Fibroblast of pulmonary artery (primary cell): ENCODE measurements around the gene BRD3OS.
"Not testable (repeated sequence)": the region's sequence is repeated elsewhere in the genome, so short reads cannot be mapped to it uniquely, and the experiment has no call there.

Experiments used
- DNase-seq: peaks from one replicate; pipeline ENCODE4 v3.0.0-alpha.2; 2010; ENCODE audit warnings: low read depth
- H3K4me3 ChIP-seq: replicated peaks from 2 replicates; pipeline ENCODE4 v1.5.1; 2011; ENCODE audit warnings: low read depth, mild to moderate bottlenecking, control low read depth, low read length, moderate library complexity
- CTCF ChIP-seq: IDR thresholded peaks from 2 replicates; pipeline ENCODE4 v1.5.1; 2011; ENCODE audit warnings: mild to moderate bottlenecking, control low read depth, low read length, inconsistent platforms; ENCODE audit errors: missing control alignments

The BRD3OS gene

DNA sequence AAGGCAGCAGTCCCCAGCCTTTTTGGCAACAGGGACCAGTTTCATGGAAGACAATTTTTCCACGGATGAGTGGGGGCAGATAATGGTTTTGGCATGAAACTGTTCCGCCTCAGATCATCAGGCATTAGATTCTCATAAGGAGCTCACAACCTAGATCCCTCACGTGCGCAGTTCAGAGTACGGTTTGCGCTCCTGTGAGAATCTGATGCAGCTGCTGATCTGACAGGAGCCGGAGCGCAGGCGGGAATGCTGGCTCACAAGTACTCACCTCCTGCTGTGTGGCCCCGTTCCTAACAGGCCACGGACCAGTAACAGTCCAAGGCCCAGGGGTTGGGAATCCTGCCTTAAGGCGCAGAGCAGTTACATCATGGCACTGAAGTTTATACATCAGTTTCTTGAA, 45.9 kb downstream of the BRD3OS start:
- TF ChIP-seq CTCF: no peak
- no peak for DNase-seq

DNA sequence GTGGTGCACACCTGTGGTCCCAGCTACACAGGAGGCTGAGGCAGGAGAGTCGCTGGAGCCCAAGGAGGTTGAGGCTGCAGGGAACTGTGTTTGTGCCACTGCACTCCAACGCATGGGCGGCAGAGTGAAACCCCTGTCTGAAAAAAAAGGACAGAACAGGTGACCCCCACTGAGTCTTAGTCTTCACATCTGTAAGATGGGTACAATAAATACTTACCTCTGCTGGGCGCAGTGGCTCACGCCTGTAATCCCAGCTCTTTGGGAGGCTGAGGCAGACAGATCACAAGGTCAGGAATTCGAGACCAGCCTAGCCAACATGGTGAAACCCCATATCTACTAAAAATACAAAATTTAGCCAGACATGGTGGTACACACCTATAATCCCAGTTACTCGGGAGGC, 47.4 kb downstream of the BRD3OS start:
- DNase-seq, H3K4me3 ChIP-seq: not testable (repeated sequence)

More for the DNA sequence above, 45.9 kb downstream of the BRD3OS start:
- no peak overlapping the region for H3K4me3 ChIP-seq

DNA sequence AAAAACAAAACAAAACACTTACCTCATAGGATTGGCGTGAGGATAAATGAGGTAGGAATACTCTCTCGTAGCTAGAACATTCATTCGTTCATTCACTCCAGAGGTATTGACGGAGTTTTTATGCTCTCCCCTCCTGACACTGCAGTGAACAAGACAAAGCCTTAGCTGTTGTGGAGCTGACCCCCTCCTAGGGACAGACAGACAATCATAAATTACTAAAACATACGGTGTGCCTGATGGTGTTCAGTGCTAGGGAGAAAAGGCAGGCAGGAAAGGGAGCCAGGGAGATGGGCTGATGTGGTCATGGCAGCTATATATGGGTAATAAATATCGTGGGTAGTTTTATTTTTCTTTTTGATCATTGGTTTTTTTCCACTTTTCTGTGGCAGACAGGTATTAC, 48.2 kb downstream of the BRD3OS start:
- DNase-seq: no peak
- H3K4me3 ChIP-seq: no peak overlapping the region
- TF ChIP-seq CTCF: no peak

DNA sequence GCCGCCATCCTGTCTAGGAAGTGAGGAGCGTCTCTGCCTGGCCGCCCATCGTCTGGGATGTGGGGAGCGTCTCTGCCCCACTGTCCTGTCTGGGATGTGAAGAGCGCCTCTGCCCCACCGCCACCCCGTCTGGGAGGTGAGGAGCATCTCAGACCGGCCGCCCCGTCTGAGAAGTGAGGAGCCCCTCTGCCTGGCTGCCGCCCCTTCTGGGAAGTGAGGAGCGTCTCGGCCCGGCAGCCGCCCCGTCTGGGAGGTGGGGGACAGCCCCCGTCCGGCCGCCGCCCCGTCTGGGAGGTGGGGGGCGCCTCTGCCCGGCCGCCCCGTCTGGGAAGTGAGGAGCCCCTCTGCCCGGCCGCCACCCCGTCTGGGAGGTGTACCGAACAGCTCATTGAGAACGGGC, 50.4 kb downstream of the BRD3OS start:
- not testable (repeated sequence) for DNase-seq, H3K4me3 ChIP-seq

DNA sequence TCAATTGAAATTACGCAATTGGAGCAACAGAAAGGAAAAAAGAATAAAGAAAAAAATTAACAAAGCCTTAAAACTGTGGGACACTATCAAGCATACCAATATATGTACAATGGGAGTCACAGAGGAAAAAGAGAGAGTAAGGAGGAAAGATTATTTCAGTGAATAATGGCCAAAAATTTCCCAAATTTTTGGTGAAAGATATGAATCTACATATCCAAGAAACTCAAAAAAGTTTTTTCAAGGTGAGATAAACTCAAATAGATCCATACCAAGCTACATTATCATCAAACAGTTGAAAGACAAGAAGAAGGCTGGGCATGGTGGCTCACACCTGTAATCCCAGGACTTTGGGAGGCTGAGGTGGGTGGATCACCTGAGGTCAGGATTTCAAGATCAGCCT, 51.4 kb downstream of the BRD3OS start:
- TF ChIP-seq CTCF: no peak
- DNase-seq: no peak

More for the DNA sequence above, 51.4 kb downstream of the BRD3OS start:
- no peak overlapping the region for H3K4me3 ChIP-seq
